Right lung (tissue), 5 donors: ENCODE measurements around the gene BNC2. TPM values are rescaled to one million over a fixed set of nuclear protein-coding genes. Genes with fewer than 3 reads are reported as not detected.

Experiments used
- DNase-seq, 2 donors: peaks; one replicate each; pipeline ENCODE4 v3.0.0-alpha.2; 2013
- polyA plus RNA-seq, 5 donors: library from polyadenylated mRNA; unstranded; fragments of 120-200 nt; gene quantifications; one replicate each; pipeline versions ENCODE4 v1.2.1 to v1.2.3, GENCODE V29; 2013; ENCODE audit warnings: inconsistent platforms in 1 of 5, low replicate concordance in 1 of 5; ENCODE audit not compliant: insufficient read length in 5 of 5, insufficient read depth in 1 of 5

Gene BNC2
- polyA plus RNA-seq, 5 donors = 7.4 to 14.2 (median 12.2) TPM

DNA sequence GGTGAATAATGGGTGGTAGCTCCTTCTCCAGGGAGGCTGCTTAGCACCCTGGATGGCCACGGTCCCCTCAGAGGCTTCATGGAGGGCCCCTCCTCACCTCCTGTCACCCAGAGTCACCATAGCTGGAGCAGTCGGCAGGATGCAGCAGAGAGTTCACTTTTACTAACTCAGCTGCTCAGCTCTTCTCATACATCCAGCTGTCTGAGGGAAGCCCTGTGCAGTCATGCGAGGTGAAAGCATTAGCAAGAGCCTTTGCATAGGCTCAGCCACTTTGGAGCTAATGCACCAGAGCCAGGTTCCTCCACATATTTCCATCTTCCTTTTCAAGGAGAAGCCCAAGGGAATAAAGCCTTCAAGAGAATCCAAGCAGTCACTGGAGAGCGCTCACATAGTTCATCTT is 499.2 kb downstream of the BNC2 start:
- no peak for DNase-seq

DNA sequence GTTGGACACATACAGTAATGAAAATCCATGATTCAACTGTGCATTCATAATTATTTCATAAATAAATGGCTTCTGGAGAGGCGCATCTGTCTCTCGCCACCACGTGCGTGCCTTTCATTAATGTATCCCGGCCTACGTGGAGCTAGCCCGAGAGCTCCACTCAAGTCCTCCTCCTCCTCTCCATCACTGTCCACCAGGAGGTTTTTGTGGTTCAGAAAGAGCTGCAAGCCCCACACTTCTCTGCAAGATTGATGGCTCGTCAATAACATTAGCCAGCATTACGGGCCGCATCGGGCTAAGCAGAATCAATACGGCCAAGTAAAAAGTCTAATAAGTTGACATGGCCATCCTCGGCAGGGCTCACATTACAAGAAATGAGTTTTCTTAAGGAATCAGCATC is 499.8 kb downstream of the BNC2 start:
- DNase-seq = no peak

GRCh38 chr9:16369427-16369826 is 501.0 kb downstream of the BNC2 start:
- DNase-seq = no peak

- DNase-seq = no peak
Measured at GRCh38 chr9:16368237-16369087, 502.0 kb downstream of the BNC2 start.

DNA sequence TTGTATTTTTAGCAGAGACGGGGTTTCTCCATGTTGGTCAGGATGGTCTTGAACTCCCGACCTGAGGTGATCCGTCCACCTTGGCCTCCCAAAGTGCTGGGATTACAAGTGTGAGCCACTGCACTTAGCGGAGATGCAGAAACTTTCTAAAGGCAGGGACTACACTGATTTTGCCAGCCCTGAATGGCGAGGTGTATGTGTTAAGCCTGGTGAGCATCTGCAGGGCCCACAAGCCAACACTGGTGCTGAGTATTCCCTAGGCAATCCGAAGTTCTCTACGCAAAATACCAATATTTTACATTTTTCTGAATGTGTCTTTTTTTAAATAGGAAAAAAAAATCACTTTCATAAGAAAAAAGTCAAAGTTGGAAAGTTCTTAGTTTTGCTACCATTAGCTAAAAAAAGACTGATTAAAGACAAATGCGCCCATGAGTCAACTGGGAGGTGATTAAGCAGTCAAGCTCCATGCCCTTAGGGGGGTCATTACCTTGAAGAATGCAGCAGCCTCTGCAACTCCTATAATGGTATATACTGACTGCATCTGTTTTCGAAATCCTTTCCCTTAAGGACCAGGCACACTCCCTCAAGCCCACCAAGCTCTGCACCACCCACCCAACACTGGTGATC is 502.8 kb downstream of the BNC2 start:
- DNase-seq = no peak

DNA sequence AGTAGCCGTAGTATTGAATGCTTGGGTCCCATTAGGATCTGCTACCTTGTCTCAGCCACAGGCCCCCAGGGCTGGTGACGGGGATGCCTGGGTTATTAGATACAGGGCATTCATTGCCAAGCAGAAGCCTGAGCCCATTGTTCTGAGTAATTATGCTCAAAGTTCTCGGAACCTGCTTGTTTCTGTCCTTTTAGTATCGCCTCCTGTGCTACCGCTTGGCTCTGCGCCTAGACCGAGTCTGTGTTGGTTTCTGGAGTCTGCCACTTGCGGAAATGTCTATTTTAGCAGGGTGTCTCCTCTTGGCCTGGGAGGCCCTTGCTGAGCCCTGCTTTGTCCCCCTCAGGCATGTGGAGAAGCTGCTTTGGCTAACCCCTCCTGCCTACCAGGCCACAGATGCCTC is 506.1 kb downstream of the BNC2 start:
- DNase-seq = no peak

GRCh38 chr9:16363916-16364315 is 506.6 kb downstream of the BNC2 start:
- no peak for DNase-seq

- no peak for DNase-seq
Measured at GRCh38 chr9:16363073-16363781, 507.2 kb downstream of the BNC2 start.

DNA sequence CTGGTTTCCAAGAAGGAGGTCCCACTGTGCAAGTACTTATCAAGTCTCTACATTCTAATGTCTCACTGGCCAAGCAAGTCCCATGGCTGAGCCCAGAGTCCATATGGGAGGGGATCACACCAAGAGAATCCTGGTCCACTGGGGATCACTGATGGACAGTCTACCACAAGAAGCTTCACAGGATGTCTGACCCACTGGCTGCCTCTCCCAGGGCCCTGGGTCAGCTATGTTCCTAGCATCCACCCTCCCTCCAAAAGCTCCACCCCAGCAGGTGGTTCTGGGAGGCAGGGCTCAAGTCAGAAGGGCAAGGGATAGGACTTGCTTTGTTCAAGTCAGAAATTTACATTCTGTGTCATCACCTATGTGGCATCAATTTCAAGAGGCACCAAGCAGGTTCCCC is 508.5 kb downstream of the BNC2 start:
- DNase-seq = no peak

DNA sequence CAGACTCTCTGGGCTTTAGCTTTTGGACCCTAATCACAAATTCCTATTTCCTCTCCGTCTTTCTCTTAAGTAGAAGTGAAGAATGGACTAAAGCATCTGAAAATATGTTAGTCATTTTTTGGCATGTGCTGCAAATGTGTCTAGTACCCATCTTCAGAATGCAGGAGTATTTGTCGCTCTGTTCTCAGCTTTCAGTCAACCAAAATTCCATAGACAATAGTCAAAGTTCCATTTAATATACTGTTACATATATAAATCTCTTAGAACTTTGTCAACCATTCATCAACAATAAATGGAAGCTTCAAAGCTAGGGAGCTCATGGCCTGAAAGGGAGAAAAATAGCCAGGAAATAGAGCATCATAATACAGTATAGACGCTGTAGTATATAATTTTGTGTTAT is 509.4 kb downstream of the BNC2 start:
- DNase-seq = no peak

GRCh38 chr9:16360247-16360646 is 510.2 kb downstream of the BNC2 start:
- DNase-seq = no peak
